Measurements from ENCODE around the gene IFNA1.

Gene IFNA1

GRCh38 chr9:21415493-21416267 lies 24.6 kb upstream of the IFNA1 start:
- TF ChIP-seq CTCF (IDR thresholded peaks at IDR 0.05; ENCODE audit: poor library complexity, severe bottlenecking) = no peak

GRCh38 chr9:21428235-21428634 lies 12.0 kb upstream of the IFNA1 start:
- Histone ChIP-seq H3K36me3 (ENCODE audit: low read depth) (no peaks in the 10 kb centered on the region), H3K27ac (ENCODE audit: poor library complexity, severe bottlenecking) (no peak overlapping the region), H3K4me3 (ENCODE audit: severe bottlenecking) (no peak overlapping the region), H3K27me3 (ENCODE audit: insufficient read depth, poor library complexity, severe bottlenecking) (peaks cover 28% of the 10 kb centered on the region), H3K9me3 (ENCODE audit: severe bottlenecking) (no peaks in the 10 kb centered on the region), H3K4me1 (ENCODE audit: insufficient read depth, poor library complexity, severe bottlenecking) (no peaks in the 10 kb centered on the region)
- no peak for ATAC-seq (ENCODE audit: low read depth)
- DNase-seq (ENCODE audit: low spot score) = no peak
- no peak for TF ChIP-seq CTCF (IDR thresholded peaks at IDR 0.05; ENCODE audit: poor library complexity, severe bottlenecking)

More at GRCh38 chr9:21415493-21416267, 24.6 kb upstream of the IFNA1 start:
- Histone ChIP-seq H3K27ac (ENCODE audit: poor library complexity, severe bottlenecking) (no peak overlapping the region), H3K36me3 (ENCODE audit: low read depth) (no peaks in the 10 kb centered on the region), H3K9me3 (ENCODE audit: severe bottlenecking) (no peaks in the 10 kb centered on the region), H3K4me1 (ENCODE audit: insufficient read depth, poor library complexity, severe bottlenecking) (no peaks in the 10 kb centered on the region), H3K4me3 (ENCODE audit: severe bottlenecking) (no peak overlapping the region), H3K27me3 (ENCODE audit: insufficient read depth, poor library complexity, severe bottlenecking) (peaks cover 4% of the 10 kb centered on the region)
- DNase-seq (ENCODE audit: low spot score) = no peak
- peak; percentile 36; the same call in 2 of the 3 replicates for ATAC-seq (ENCODE audit: low read depth)

GRCh38 chr9:21429191-21429590 lies 11.0 kb upstream of the IFNA1 start:
- Histone ChIP-seq H3K27me3 (ENCODE audit: insufficient read depth, poor library complexity, severe bottlenecking) (peaks cover 28% of the 10 kb centered on the region), H3K36me3 (ENCODE audit: low read depth) (no peaks in the 10 kb centered on the region), H3K27ac (ENCODE audit: poor library complexity, severe bottlenecking) (no peak overlapping the region), H3K4me3 (ENCODE audit: severe bottlenecking) (no peak overlapping the region), H3K9me3 (ENCODE audit: severe bottlenecking) (no peaks in the 10 kb centered on the region), H3K4me1 (ENCODE audit: insufficient read depth, poor library complexity, severe bottlenecking) (no peaks in the 10 kb centered on the region)
- DNase-seq (ENCODE audit: low spot score) (no peak), ATAC-seq (ENCODE audit: low read depth) (no peak)
- TF ChIP-seq CTCF (IDR thresholded peaks at IDR 0.05; ENCODE audit: poor library complexity, severe bottlenecking) = no peak

GRCh38 chr9:21432672-21433425 lies 7.4 kb upstream of the IFNA1 start:
- no peak overlapping the region for H3K4me3 ChIP-seq (ENCODE audit: severe bottlenecking)
- no peak for DNase-seq (ENCODE audit: low spot score)
- H3K27ac ChIP-seq (ENCODE audit: poor library complexity, severe bottlenecking) = no peak overlapping the region
- no peaks in the 10 kb centered on the region for H3K9me3 ChIP-seq (ENCODE audit: severe bottlenecking)
- no peaks in the 10 kb centered on the region for H3K4me1 ChIP-seq (ENCODE audit: insufficient read depth, poor library complexity, severe bottlenecking)
- peaks cover 5% of the 10 kb centered on the region for H3K27me3 ChIP-seq (ENCODE audit: insufficient read depth, poor library complexity, severe bottlenecking)
- H3K36me3 ChIP-seq (ENCODE audit: low read depth) = no peaks in the 10 kb centered on the region
- TF ChIP-seq CTCF (IDR thresholded peaks at IDR 0.05; ENCODE audit: poor library complexity, severe bottlenecking) = no peak
- no peak for ATAC-seq (ENCODE audit: low read depth)
